ENCODE measurements around the gene DISC1.

DNA sequence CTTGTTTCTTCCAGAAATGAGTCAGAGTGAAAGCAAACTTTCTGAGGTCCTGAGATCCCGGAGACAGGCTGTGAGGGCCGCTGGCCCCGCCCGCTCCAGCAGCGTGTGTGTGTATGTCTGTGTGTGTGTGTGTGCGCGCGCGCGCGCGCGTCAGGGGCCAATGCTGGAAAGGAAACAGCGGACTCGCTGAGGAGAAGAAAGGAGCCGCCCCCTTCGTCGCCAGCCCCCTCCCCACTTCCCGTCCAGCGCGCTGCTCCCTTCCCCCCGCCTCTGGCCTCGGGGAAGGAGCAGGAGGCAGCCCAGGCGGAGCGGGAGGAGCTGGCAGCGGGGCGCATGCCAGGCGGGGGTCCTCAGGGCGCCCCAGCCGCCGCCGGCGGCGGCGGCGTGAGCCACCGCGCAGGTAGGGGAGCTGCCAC is at the start of gene DISC1:
- TF ChIP-seq, protein P1, sequence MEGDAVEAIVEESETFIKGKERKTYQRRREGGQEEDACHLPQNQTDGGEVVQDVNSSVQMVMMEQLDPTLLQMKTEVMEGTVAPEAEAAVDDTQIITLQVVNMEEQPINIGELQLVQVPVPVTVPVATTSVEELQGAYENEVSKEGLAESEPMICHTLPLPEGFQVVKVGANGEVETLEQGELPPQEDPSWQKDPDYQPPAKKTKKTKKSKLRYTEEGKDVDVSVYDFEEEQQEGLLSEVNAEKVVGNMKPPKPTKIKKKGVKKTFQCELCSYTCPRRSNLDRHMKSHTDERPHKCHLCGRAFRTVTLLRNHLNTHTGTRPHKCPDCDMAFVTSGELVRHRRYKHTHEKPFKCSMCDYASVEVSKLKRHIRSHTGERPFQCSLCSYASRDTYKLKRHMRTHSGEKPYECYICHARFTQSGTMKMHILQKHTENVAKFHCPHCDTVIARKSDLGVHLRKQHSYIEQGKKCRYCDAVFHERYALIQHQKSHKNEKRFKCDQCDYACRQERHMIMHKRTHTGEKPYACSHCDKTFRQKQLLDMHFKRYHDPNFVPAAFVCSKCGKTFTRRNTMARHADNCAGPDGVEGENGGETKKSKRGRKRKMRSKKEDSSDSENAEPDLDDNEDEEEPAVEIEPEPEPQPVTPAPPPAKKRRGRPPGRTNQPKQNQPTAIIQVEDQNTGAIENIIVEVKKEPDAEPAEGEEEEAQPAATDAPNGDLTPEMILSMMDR (IDR thresholded peaks at IDR 0.05; ENCODE audit: low read depth, low read length): no peak
- TF ChIP-seq EZH2phosphoT487 (IDR thresholded peaks at IDR 0.05; ENCODE audit: low read depth): no peak
